SK-N-SH (cell line): Measurements from ENCODE around the gene ZP1. TPM values are rescaled to one million over a fixed set of nuclear protein-coding genes. Genes with fewer than 3 reads are reported as not detected.

Experiments
- CTCF ChIA-PET: fragments of 300-600, 350-600 bp; formaldehyde crosslinking; extraction: SDS; loops from one replicate; lab custom pipeline; 2021; lab: Yijun Ruan, JAX
- POLR2A ChIA-PET: fragments of 350-600 bp; sonication (Branson Sonifier 250); formaldehyde crosslinking; extraction: SDS; loops from one replicate; lab custom pipeline; 2020; ENCODE audit warnings: antibody characterized with exemption, inconsistent platforms; lab: Yijun Ruan, JAX
- DNase-seq: peaks from one replicate; pipeline ENCODE4 v3.0.0; 2012
- H2AFZ ChIP-seq: fragments of 200-600 bp; sonication (generic); 2 replicates; pipeline ENCODE4 v1.8.1; 2016; ENCODE audit warnings: antibody characterized with exemption, mild to moderate bottlenecking, low read depth
- H3F3A ChIP-seq: fragments of 200-600 bp; sonication (generic); replicated peaks from 2 replicates; pipeline ENCODE3; 2016; ENCODE audit warnings: antibody characterized with exemption, mild to moderate bottlenecking; ENCODE audit not compliant: insufficient read depth
- H3K27ac ChIP-seq, 2 experiments: fragments of 200-500 bp in 1 of 2; fragments of 200-600 bp in 1 of 2; sonication (Bioruptor generic) in 1 of 2; sonication (generic), shearing (Covaris generic) in 1 of 2; 2 replicates each; pipeline versions ENCODE4 v1.5.1 to v1.6.1; 2014 to 2016; ENCODE audit warnings: low read depth in 2 of 2, inconsistent platforms in 1 of 2, low read length in 1 of 2, mild to moderate bottlenecking in 1 of 2, mixed read lengths in 1 of 2
- H3K27me3 ChIP-seq: fragments of 200-600 bp; sonication (generic), shearing (Covaris generic); 2 replicates; pipeline ENCODE4 v1.6.1; 2016; ENCODE audit warnings: mixed run types; ENCODE audit not compliant: insufficient read depth
- H3K36me3 ChIP-seq, 2 experiments: fragments of 200-500 bp in 1 of 2; fragments of 200-600 bp in 1 of 2; sonication (Bioruptor generic) in 1 of 2; sonication (generic) in 1 of 2; replicated peaks in 1 of 2; 2 replicates each; pipeline versions ENCODE3 to v1.5.1; 2014 to 2016; ENCODE audit warnings: low read length in 1 of 2, mild to moderate bottlenecking in 1 of 2; ENCODE audit not compliant: insufficient read depth in 2 of 2, control insufficient read depth in 1 of 2
- H3K4me1 ChIP-seq, 2 experiments: fragments of 200-500 bp in 1 of 2; fragments of 200-600 bp in 1 of 2; sonication (Bioruptor generic) in 1 of 2; sonication (generic), shearing (Covaris generic) in 1 of 2; 2 replicates each; pipeline versions ENCODE4 v1.5.1 to v1.6.1; 2014 to 2016; ENCODE audit warnings: low read depth in 1 of 2, low read length in 1 of 2, mixed run types in 1 of 2; ENCODE audit not compliant: insufficient read depth in 2 of 2, control insufficient read depth in 1 of 2
- H3K4me2 ChIP-seq: fragments of 200-600 bp; sonication (generic), shearing (Covaris generic); 2 replicates; pipeline ENCODE4 v1.6.1; 2017; ENCODE audit warnings: mixed run types
- H3K4me3 ChIP-seq, 2 experiments: fragments of 200-500 bp in 1 of 2; fragments of 200-600 bp in 1 of 2; sonication (Bioruptor generic) in 1 of 2; sonication (generic), shearing (Covaris generic) in 1 of 2; 2 replicates each; pipeline versions ENCODE4 v1.5.1 to v1.8.1; 2014 to 2016; ENCODE audit warnings: low read depth in 2 of 2, inconsistent platforms in 1 of 2, low read length in 1 of 2, mild to moderate bottlenecking in 1 of 2, mixed read lengths in 1 of 2, moderate library complexity in 1 of 2
- H3K79me2 ChIP-seq: fragments of 200-600 bp; sonication (generic); 2 replicates; pipeline ENCODE4 v1.8.1; 2017; ENCODE audit warnings: mild to moderate bottlenecking; ENCODE audit not compliant: insufficient read depth
- H3K9ac ChIP-seq: fragments of 200-600 bp; sonication (generic); 2 replicates; pipeline ENCODE4 v1.6.1; 2017; ENCODE audit warnings: mixed run types
- H3K9me2 ChIP-seq: fragments of 200-600 bp; sonication (generic); 2 replicates; pipeline ENCODE4 v1.6.1; 2017; ENCODE audit warnings: mixed run types
- H3K9me3 ChIP-seq: fragments of 200-600 bp; sonication (generic); 2 replicates; pipeline ENCODE4 v1.6.1; 2017; ENCODE audit warnings: mixed run types, mild to moderate bottlenecking, moderate library complexity
- H4K20me1 ChIP-seq: fragments of 200-600 bp; sonication (generic); 2 replicates; pipeline ENCODE4 v1.6.1; 2017; ENCODE audit warnings: mild to moderate bottlenecking, mixed run types; ENCODE audit not compliant: insufficient read depth
- CHD2 ChIP-seq: fragments of 150-350 bp; IDR thresholded peaks from 2 replicates; pipeline ENCODE4 v1.6.1; 2018; ENCODE audit warnings: low read length; ENCODE audit not compliant: partially characterized antibody
- EP300 ChIP-seq, 2 experiments: IDR thresholded peaks; 2 replicates each; pipeline versions ENCODE4 v1.4.0 to v1.6.1; 2012; ENCODE audit warnings: borderline replicate concordance in 1 of 2, low read depth in 1 of 2, low read length in 1 of 2
- FOXJ3 ChIP-seq: sonication (generic); formaldehyde crosslinking; IDR thresholded peaks from 2 replicates; pipeline ENCODE4 v1.5.1; 2020; ENCODE audit warnings: mild to moderate bottlenecking, missing genetic modification reagents
- FOXM1 ChIP-seq: IDR thresholded peaks from 2 replicates; pipeline ENCODE4 v1.4.0; 2012; ENCODE audit warnings: low read depth, mild to moderate bottlenecking
- MAX ChIP-seq: IDR thresholded peaks from 2 replicates; pipeline ENCODE4 v1.4.0; 2012; ENCODE audit warnings: low read depth
- MEF2A ChIP-seq: IDR thresholded peaks from 2 replicates; pipeline ENCODE4 v1.4.0; 2012; ENCODE audit warnings: low read depth, borderline replicate concordance
- MXI1 ChIP-seq: IDR thresholded peaks from 2 replicates; pipeline ENCODE4 v1.6.1; 2012; ENCODE audit warnings: mild to moderate bottlenecking, low read depth, low read length, improper control_type of control experiment
- NRF1 ChIP-seq: IDR thresholded peaks from 2 replicates; pipeline ENCODE4 v1.6.1; 2012; ENCODE audit warnings: low read depth, mild to moderate bottlenecking, low read length
- RAD21 ChIP-seq: IDR thresholded peaks from 2 replicates; pipeline ENCODE4 v1.6.1; 2012; ENCODE audit warnings: mild to moderate bottlenecking, low read length
- RCOR1 ChIP-seq: fragments of 150-350 bp; IDR thresholded peaks from 2 replicates; pipeline ENCODE4 v1.6.1; 2017; ENCODE audit warnings: antibody characterized with exemption, low read length
- RFX5 ChIP-seq: IDR thresholded peaks from 2 replicates; pipeline ENCODE4 v1.6.1; 2012; ENCODE audit warnings: mild to moderate bottlenecking, improper control_type of control experiment, low read length
- SIN3A ChIP-seq: IDR thresholded peaks from 2 replicates; pipeline ENCODE4 v1.6.1; 2012; ENCODE audit warnings: low read depth, mild to moderate bottlenecking, low read length, moderate library complexity, borderline replicate concordance
- TAF1 ChIP-seq: IDR thresholded peaks from 2 replicates; pipeline ENCODE4 v1.6.1; 2012; ENCODE audit warnings: low read depth, mild to moderate bottlenecking, low read length, moderate library complexity, borderline replicate concordance
- TCF12 ChIP-seq: IDR thresholded peaks from 2 replicates; pipeline ENCODE4 v1.4.0; 2012
- TEAD4 ChIP-seq: IDR thresholded peaks from 2 replicates; pipeline ENCODE4 v1.4.0; 2012; ENCODE audit warnings: mild to moderate bottlenecking, borderline replicate concordance; ENCODE audit not compliant: insufficient read depth
- WGBS: methylation state at CpG from one replicate; pipeline ENCODE4 v1.1.6; 2017; ENCODE audit warnings: low lambda C conversion rate; 5-methylcytosine and 5-hydroxymethylcytosine counted together
- polyA plus RNA-seq, 3 experiments: library from polyadenylated mRNA; depleted of rRNA; stranded (reverse); fragments of >200 nt; gene quantifications; 2 replicates each; pipeline ENCODE4 v1.2.3, GENCODE V29; 2012
- TF ChIP-seq, protein P1 (sequence below): IDR thresholded peaks from 2 replicates; pipeline ENCODE4; 2012
- TF ChIP-seq, protein P2 (sequence below): IDR thresholded peaks from 2 replicates; pipeline ENCODE4 v1.4.0; 2012; ENCODE audit warnings: low read depth, borderline replicate concordance
- TF ChIP-seq, protein P3 (sequence below): fragments of 200-600 bp; sonication (generic); IDR thresholded peaks from 2 replicates; pipeline ENCODE4 v1.6.1; 2017; ENCODE audit warnings: antibody characterized with exemption, mild to moderate bottlenecking, moderate library complexity

Gene ZP1
- polyA plus RNA-seq, 1 of the 3 experiments (the other 2 are of a cell fraction), result not detected

- Histone ChIP-seq H3K79me2 (peaks cover 5% of the 10 kb centered on the region), H3K9ac (peak within 1 kb of the TSS; percentile 72), H3F3A (no peaks in the 10 kb centered on the region), H2AFZ (peak within 1 kb of the TSS; percentile 85; the same call in 1 of the 2 replicates), H3K27ac (peak within 1 kb of the TSS in 1 of 2 experiments; percentile 82; a peak in 2 of 4 replicates), H3K4me2 (peak within 1 kb of the TSS; percentile 99), H3K9me2 (no peaks in the 10 kb centered on the region), H3K27me3 (no peaks in the 10 kb centered on the region), H3K4me1 (peaks cover 0 to 28% of the 10 kb centered on the region in 2 experiments; a peak in 3 of 4 replicates), H3K36me3 (peaks cover 6 to 41% of the 10 kb centered on the region in 2 experiments), H4K20me1 (no peaks in the 10 kb centered on the region), H3K9me3 (no peaks in the 10 kb centered on the region), H3K4me3 (peak within 1 kb of the TSS; percentile 80 to 92)
- WGBS, result 3% methylated on average over 21 of the region's 69 CpGs
- ChIA-PET CTCF (interaction anchor here (0.7 to 5.8 kb wide), 8 partner anchors 9 to 264 kb away, joined by 3 to 21 read pairs (median 4); no protein-coding TSS in a partner anchor), POLR2A (interaction anchor here (1.7 kb wide), 1 partner anchor 10 kb away, joined by 5 read pairs; the partner anchor contains the start of gene TMEM109)
- peak; percentile 99 for DNase-seq
- TF ChIP-seq NRF1 (no peak), MEF2A (no peak), EP300 (IDR thresholded peaks at IDR 0.05; ENCODE audit: borderline replicate concordance in 1 of 2, low read depth in 1 of 2, low read length in 1 of 2) (peak in 1 of 2 experiments; percentile 40; a peak in 1 of 4 replicates), CHD2 (peak; percentile 44), FOXM1 (no peak), TCF12 (peak; percentile 25; the same call in 1 of the 2 replicates), TEAD4 (no peak), TAF1 (0 out of 2 replicates have a peak, but pooled peaks have one; percentile 30), MXI1 (peak; percentile 75), RFX5 (no peak), RCOR1 (peak; percentile 27; the same call in 1 of the 2 replicates), FOXJ3 (CRISPR knock-in tag) (peak; percentile 39; the same call in 1 of the 2 replicates), SIN3A (peak; percentile 66; the same call in 1 of the 2 replicates), RAD21 (no peak), MAX (peak; percentile 96)
- TF ChIP-seq, protein P1, sequence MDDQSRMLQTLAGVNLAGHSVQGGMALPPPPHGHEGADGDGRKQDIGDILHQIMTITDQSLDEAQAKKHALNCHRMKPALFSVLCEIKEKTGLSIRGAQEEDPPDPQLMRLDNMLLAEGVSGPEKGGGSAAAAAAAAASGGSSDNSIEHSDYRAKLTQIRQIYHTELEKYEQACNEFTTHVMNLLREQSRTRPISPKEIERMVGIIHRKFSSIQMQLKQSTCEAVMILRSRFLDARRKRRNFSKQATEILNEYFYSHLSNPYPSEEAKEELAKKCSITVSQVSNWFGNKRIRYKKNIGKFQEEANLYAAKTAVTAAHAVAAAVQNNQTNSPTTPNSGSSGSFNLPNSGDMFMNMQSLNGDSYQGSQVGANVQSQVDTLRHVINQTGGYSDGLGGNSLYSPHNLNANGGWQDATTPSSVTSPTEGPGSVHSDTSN, result peak; percentile 38; the same call in 1 of the 2 replicates
- TF ChIP-seq, protein P2, sequence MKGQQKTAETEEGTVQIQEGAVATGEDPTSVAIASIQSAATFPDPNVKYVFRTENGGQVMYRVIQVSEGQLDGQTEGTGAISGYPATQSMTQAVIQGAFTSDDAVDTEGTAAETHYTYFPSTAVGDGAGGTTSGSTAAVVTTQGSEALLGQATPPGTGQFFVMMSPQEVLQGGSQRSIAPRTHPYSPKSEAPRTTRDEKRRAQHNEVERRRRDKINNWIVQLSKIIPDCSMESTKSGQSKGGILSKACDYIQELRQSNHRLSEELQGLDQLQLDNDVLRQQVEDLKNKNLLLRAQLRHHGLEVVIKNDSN, result peak; percentile 76; the same call in 1 of the 2 replicates
- TF ChIP-seq, protein P3, sequence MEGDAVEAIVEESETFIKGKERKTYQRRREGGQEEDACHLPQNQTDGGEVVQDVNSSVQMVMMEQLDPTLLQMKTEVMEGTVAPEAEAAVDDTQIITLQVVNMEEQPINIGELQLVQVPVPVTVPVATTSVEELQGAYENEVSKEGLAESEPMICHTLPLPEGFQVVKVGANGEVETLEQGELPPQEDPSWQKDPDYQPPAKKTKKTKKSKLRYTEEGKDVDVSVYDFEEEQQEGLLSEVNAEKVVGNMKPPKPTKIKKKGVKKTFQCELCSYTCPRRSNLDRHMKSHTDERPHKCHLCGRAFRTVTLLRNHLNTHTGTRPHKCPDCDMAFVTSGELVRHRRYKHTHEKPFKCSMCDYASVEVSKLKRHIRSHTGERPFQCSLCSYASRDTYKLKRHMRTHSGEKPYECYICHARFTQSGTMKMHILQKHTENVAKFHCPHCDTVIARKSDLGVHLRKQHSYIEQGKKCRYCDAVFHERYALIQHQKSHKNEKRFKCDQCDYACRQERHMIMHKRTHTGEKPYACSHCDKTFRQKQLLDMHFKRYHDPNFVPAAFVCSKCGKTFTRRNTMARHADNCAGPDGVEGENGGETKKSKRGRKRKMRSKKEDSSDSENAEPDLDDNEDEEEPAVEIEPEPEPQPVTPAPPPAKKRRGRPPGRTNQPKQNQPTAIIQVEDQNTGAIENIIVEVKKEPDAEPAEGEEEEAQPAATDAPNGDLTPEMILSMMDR, result no peak
- TF ChIP-seq, all 33 proteins: peak for 11
These were observed 57.0 kb downstream of the ZP1 start, which contains the start of gene TMEM132A for GRCh38 chr11:60924110-60924905. TSS of gene TMEM132A (plus strand) at chr11:60924460. CDS start at chr11:60924634, 174 bp downstream.

Other genes with a start within 250 kb of the ZP1 start
- gene MS4A8, start 167.9 kb upstream of the ZP1 start, polyA plus RNA-seq (2012; rRNA removed), result not detected in 2 replicates
- not detected in 2 replicates for gene MS4A18, start 142.8 kb upstream of the ZP1 start, polyA plus RNA-seq (2012; rRNA removed)
- gene MS4A15, start 110.7 kb upstream of the ZP1 start, polyA plus RNA-seq (2012; rRNA removed), result not detected in 2 replicates
- not detected in 2 replicates for gene MS4A10, start 82.2 kb upstream of the ZP1 start, polyA plus RNA-seq (2012; rRNA removed)
- gene CCDC86, start 25.4 kb upstream of the ZP1 start, polyA plus RNA-seq (2012; rRNA removed), result 26.1 and 34.7 TPM in 2 replicates
- 0.02 TPM in 1 of 2 replicates, not detected in the other for gene PTGDR2, start 11.6 kb upstream of the ZP1 start, polyA plus RNA-seq (2012; rRNA removed)
- 44.0 and 58.9 TPM in 2 replicates for gene PRPF19, start 39.0 kb downstream of the ZP1 start, polyA plus RNA-seq (2012; rRNA removed)
- 38.0 and 52.7 TPM in 2 replicates for gene TMEM109, start 46.6 kb downstream of the ZP1 start, polyA plus RNA-seq (2012; rRNA removed)
- gene TMEM132A, start 56.9 kb downstream of the ZP1 start, polyA plus RNA-seq (2012; rRNA removed), result 62.2 and 66.9 TPM in 2 replicates
- gene SLC15A3, start 84.6 kb downstream of the ZP1 start, polyA plus RNA-seq (2012; rRNA removed), result 0.13 TPM in 1 of 2 replicates, not detected in the other
- not detected in 2 replicates for gene CD6, start 104.1 kb downstream of the ZP1 start, polyA plus RNA-seq (2012; rRNA removed)
- gene CD5, start 234.9 kb downstream of the ZP1 start, polyA plus RNA-seq (2012; rRNA removed), result not detected in 2 replicates